GM23248 (cell line): Measurements from ENCODE around the gene CHMP4A.

ENCODE experiments used
- EZH2 ChIP-seq: fragments of 200-600 bp; sonication (generic); IDR thresholded peaks from 2 replicates; pipeline ENCODE4 v1.6.1; 2018; ENCODE audit warnings: antibody characterized with exemption, mild to moderate bottlenecking; ENCODE audit not compliant: insufficient read depth, poor library complexity, severe bottlenecking
- EZH2phosphoT487 ChIP-seq: fragments of 200-600 bp; sonication (generic); IDR thresholded peaks from 2 replicates; pipeline ENCODE4 v1.6.1; 2018; ENCODE audit warnings: antibody characterized with exemption, moderate library complexity, mild to moderate bottlenecking, low read depth; ENCODE audit not compliant: insufficient read depth

- no peak for TF ChIP-seq EZH2
- TF ChIP-seq EZH2phosphoT487 = no peak
Observed at GRCh38 chr14:24177891-24178290, 35.4 kb downstream of the CHMP4A start.
